OCI-LY1 (cell line): ENCODE results near the gene IGSF8.

Source experiments
- H2AFZ ChIP-seq: fragments of 200-600 bp; sonication (generic), shearing (Covaris generic); 2 replicates; pipeline ENCODE4 v1.6.0; 2014; ENCODE audit warnings: antibody characterized with exemption, mild to moderate bottlenecking, low read length
- H3F3A ChIP-seq: fragments of 200-600 bp; sonication (generic), shearing (Covaris generic); 2 replicates; pipeline ENCODE4 v1.6.0; 2014; ENCODE audit warnings: mild to moderate bottlenecking, antibody characterized with exemption, low read length, moderate library complexity; ENCODE audit not compliant: insufficient read depth
- H3K27ac ChIP-seq: fragments of 200-600 bp; sonication (generic); 2 replicates; pipeline ENCODE4 v1.5.1; 2014; ENCODE audit warnings: low read length, mixed run types, mild to moderate bottlenecking, low read depth; ENCODE audit not compliant: poor library complexity, severe bottlenecking
- H3K27me3 ChIP-seq: fragments of 200-600 bp; sonication (generic); 2 replicates; pipeline ENCODE4 v1.6.0; 2014; ENCODE audit warnings: antibody characterized with exemption, mild to moderate bottlenecking, low read length, moderate library complexity; ENCODE audit not compliant: insufficient read depth
- H3K36me3 ChIP-seq: fragments of 200-600 bp; sonication (generic); 2 replicates; pipeline ENCODE4 v1.6.1; 2014; ENCODE audit warnings: mild to moderate bottlenecking, antibody characterized with exemption, low read length, moderate library complexity, mixed read lengths; ENCODE audit not compliant: insufficient read depth
- H3K4me1 ChIP-seq: fragments of 200-600 bp; sonication (generic); 2 replicates; pipeline ENCODE4 v1.5.1; 2014; ENCODE audit warnings: mild to moderate bottlenecking, low read length, moderate library complexity; ENCODE audit not compliant: insufficient read depth, severe bottlenecking
- H3K4me2 ChIP-seq: fragments of 200-600 bp; sonication (generic), shearing (Covaris generic); 2 replicates; pipeline ENCODE4 v1.6.1; 2014; ENCODE audit warnings: low read length
- H3K4me3 ChIP-seq: fragments of 200-600 bp; sonication (generic); 2 replicates; pipeline ENCODE4 v1.5.1; 2014; ENCODE audit warnings: low read length, low read depth, mild to moderate bottlenecking, mixed read lengths; ENCODE audit not compliant: poor library complexity, severe bottlenecking
- H3K79me2 ChIP-seq: fragments of 200-600 bp; shearing (Covaris generic); 2 replicates; pipeline ENCODE4 v1.6.1; 2016; ENCODE audit warnings: mixed run types, low read length, mixed read lengths; ENCODE audit not compliant: insufficient read depth
- H3K9ac ChIP-seq: fragments of 200-600 bp; sonication (generic), shearing (Covaris generic); 2 replicates; pipeline ENCODE4 v1.6.1; 2014; ENCODE audit warnings: mild to moderate bottlenecking, low read length, mixed read lengths
- H3K9me2 ChIP-seq: fragments of 200-600 bp; sonication (generic), shearing (Covaris generic); 2 replicates; pipeline ENCODE4 v1.6.1; 2014; ENCODE audit warnings: low read depth, mild to moderate bottlenecking, low read length, mixed read lengths
- H3K9me3 ChIP-seq: fragments of 200-600 bp; shearing (Covaris generic); 2 replicates; pipeline ENCODE4 v1.6.1; 2014; ENCODE audit warnings: low read length, mixed read lengths
- H4K20me1 ChIP-seq: fragments of 200-600 bp; sonication (generic), shearing (Covaris generic); 2 replicates; pipeline ENCODE4 v1.6.0; 2016; ENCODE audit warnings: mild to moderate bottlenecking, low read length; ENCODE audit not compliant: insufficient read depth
- CTCF ChIP-seq: fragments of 200-600 bp; sonication (generic), shearing (Covaris generic); IDR thresholded peaks from 2 replicates; pipeline ENCODE4 v1.5.1; 2017; ENCODE audit warnings: mild to moderate bottlenecking, antibody characterized with exemption, low read length, moderate library complexity, mixed read lengths
- EZH2 ChIP-seq: fragments of 200-600 bp; sonication (generic), shearing (Covaris generic); IDR thresholded peaks from 2 replicates; pipeline ENCODE4 v1.8.0; 2017; ENCODE audit warnings: borderline replicate concordance, mixed run types, mild to moderate bottlenecking, antibody characterized with exemption, low read length, moderate library complexity, mixed read lengths

IGSF8 gene

GRCh38 chr1:160064746-160065145 is 33.7 kb downstream of the IGSF8 start:
- Histone ChIP-seq H3K9me2 (no peaks in the 10 kb centered on the region), H4K20me1 (no peaks in the 10 kb centered on the region), H3K27me3 (no peaks in the 10 kb centered on the region; the same call in none of the 2 replicates), H3K9ac (no peak overlapping the region), H3K79me2 (no peaks in the 10 kb centered on the region), H3F3A (no peaks in the 10 kb centered on the region), H3K4me1 (peaks cover 2% of the 10 kb centered on the region), H3K4me3 (no peak overlapping the region), H3K4me2 (no peak overlapping the region), H3K36me3 (no peaks in the 10 kb centered on the region), H2AFZ (no peak overlapping the region), H3K9me3 (no peaks in the 10 kb centered on the region), H3K27ac (no peak overlapping the region)
- TF ChIP-seq CTCF (no peak), EZH2 (no peak)

GRCh38 chr1:160064164-160064563 is 34.3 kb downstream of the IGSF8 start:
- Histone ChIP-seq H3K9ac (no peak overlapping the region), H3K36me3 (no peaks in the 10 kb centered on the region), H3K4me2 (no peak overlapping the region), H3K9me3 (no peaks in the 10 kb centered on the region), H4K20me1 (no peaks in the 10 kb centered on the region), H3K79me2 (no peaks in the 10 kb centered on the region), H3K9me2 (no peaks in the 10 kb centered on the region), H3K4me3 (no peak overlapping the region), H3K27me3 (no peaks in the 10 kb centered on the region; the same call in none of the 2 replicates), H2AFZ (no peak overlapping the region), H3F3A (no peaks in the 10 kb centered on the region), H3K27ac (no peak overlapping the region), H3K4me1 (no peaks in the 10 kb centered on the region)
- TF ChIP-seq EZH2 = no peak
- no peak for TF ChIP-seq CTCF

GRCh38 chr1:160063176-160063575 is 35.2 kb downstream of the IGSF8 start:
- H3K9me2 ChIP-seq = no peaks in the 10 kb centered on the region
- H3K27me3 ChIP-seq = no peaks in the 10 kb centered on the region; the same call in none of the 2 replicates
- H3F3A ChIP-seq = no peaks in the 10 kb centered on the region
- TF ChIP-seq EZH2 (no peak), CTCF (no peak)
- H3K27ac ChIP-seq = no peak overlapping the region
- no peaks in the 10 kb centered on the region for H3K4me1 ChIP-seq
- H3K36me3 ChIP-seq = no peaks in the 10 kb centered on the region
- H3K79me2 ChIP-seq = no peaks in the 10 kb centered on the region
- no peak overlapping the region for H3K4me3 ChIP-seq
- H3K9ac ChIP-seq = no peak overlapping the region
- no peaks in the 10 kb centered on the region for H4K20me1 ChIP-seq
- no peak overlapping the region for H3K4me2 ChIP-seq
- no peaks in the 10 kb centered on the region for H3K9me3 ChIP-seq
- no peak overlapping the region for H2AFZ ChIP-seq
